ENCODE results near the gene TAP1.

DNA sequence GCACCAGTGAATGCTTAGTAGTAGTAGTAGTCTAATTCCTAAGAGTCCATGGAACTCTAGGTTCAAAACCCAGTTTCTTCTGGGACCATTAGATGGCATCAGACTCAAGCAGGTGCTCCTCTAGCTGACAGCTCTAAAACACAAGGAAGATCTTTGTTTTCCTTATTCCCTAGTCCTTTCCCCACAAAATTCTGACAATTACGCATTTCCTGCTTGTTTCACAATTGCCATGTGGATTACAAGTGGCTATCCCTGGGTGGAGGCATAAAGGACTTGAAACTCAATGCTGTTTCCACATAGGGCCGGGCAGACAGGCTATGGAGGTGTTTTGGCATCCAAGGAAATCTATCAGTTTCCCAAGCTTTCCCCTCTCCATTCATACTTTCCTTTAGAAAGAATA, 27.5 kb downstream of the TAP1 start:
- TF ChIP-seq, protein P1, sequence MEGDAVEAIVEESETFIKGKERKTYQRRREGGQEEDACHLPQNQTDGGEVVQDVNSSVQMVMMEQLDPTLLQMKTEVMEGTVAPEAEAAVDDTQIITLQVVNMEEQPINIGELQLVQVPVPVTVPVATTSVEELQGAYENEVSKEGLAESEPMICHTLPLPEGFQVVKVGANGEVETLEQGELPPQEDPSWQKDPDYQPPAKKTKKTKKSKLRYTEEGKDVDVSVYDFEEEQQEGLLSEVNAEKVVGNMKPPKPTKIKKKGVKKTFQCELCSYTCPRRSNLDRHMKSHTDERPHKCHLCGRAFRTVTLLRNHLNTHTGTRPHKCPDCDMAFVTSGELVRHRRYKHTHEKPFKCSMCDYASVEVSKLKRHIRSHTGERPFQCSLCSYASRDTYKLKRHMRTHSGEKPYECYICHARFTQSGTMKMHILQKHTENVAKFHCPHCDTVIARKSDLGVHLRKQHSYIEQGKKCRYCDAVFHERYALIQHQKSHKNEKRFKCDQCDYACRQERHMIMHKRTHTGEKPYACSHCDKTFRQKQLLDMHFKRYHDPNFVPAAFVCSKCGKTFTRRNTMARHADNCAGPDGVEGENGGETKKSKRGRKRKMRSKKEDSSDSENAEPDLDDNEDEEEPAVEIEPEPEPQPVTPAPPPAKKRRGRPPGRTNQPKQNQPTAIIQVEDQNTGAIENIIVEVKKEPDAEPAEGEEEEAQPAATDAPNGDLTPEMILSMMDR (IDR thresholded peaks at IDR 0.05), result peak in 6 of 7 experiments; percentile 9 to 61 (median 56)
- no peak for TF ChIP-seq POLR2A (IDR thresholded peaks at IDR 0.05)
